Epithelial cell of prostate (primary cell): Measurements from ENCODE around the gene SEMA3E.

Experiments used
- DNase-seq: peaks from one replicate; pipeline ENCODE4 v3.0.0-alpha.2; 2011; ENCODE audit warnings: low read depth, low spot score
- H3K27ac ChIP-seq: fragments of 450-650 bp; 2 replicates; pipeline ENCODE4 v1.5.1; 2017; ENCODE audit warnings: mild to moderate bottlenecking

SEMA3E gene

GRCh38 chr7:83643739-83644138 is 5.2 kb downstream of the SEMA3E start:
- H3K27ac ChIP-seq, result no peak overlapping the region
- DNase-seq, result peak; percentile 52

GRCh38 chr7:83643012-83643411 is 5.9 kb downstream of the SEMA3E start:
- no peak for DNase-seq

GRCh38 chr7:83640731-83641537 is 8.0 kb downstream of the SEMA3E start:
- DNase-seq, result no peak
- H3K27ac ChIP-seq, result no peak overlapping the region

More at GRCh38 chr7:83643012-83643411, 5.9 kb downstream of the SEMA3E start:
- H3K27ac ChIP-seq, result no peak overlapping the region

GRCh38 chr7:83640240-83640639 is 8.7 kb downstream of the SEMA3E start:
- DNase-seq, result no peak
- H3K27ac ChIP-seq, result no peak overlapping the region

GRCh38 chr7:83633516-83633915 is 15.4 kb downstream of the SEMA3E start:
- DNase-seq, result no peak
- no peak overlapping the region for H3K27ac ChIP-seq

GRCh38 chr7:83629117-83629880 is 19.6 kb downstream of the SEMA3E start:
- H3K27ac ChIP-seq, result no peak overlapping the region
- DNase-seq, result no peak

- no peak for DNase-seq
- no peak overlapping the region for H3K27ac ChIP-seq
Measured at GRCh38 chr7:83617858-83618257, 31.1 kb downstream of the SEMA3E start.

GRCh38 chr7:83614112-83614511 is 34.8 kb downstream of the SEMA3E start:
- no peak overlapping the region for H3K27ac ChIP-seq
- DNase-seq, result no peak

- H3K27ac ChIP-seq, result no peak overlapping the region
- DNase-seq, result no peak
Measured at GRCh38 chr7:83613232-83613631, 35.7 kb downstream of the SEMA3E start.

GRCh38 chr7:83611776-83612175 is 37.2 kb downstream of the SEMA3E start:
- DNase-seq, result no peak
- H3K27ac ChIP-seq, result no peak overlapping the region

GRCh38 chr7:83610649-83611304 is 38.2 kb downstream of the SEMA3E start:
- no peak for DNase-seq
- H3K27ac ChIP-seq, result no peak overlapping the region

- DNase-seq, result no peak
- no peak overlapping the region for H3K27ac ChIP-seq
Measured at GRCh38 chr7:83608716-83609115, 40.2 kb downstream of the SEMA3E start.

- no peak overlapping the region for H3K27ac ChIP-seq
- no peak for DNase-seq
Measured at GRCh38 chr7:83603649-83604048, 45.3 kb downstream of the SEMA3E start.

GRCh38 chr7:83599131-83599530 is 49.8 kb downstream of the SEMA3E start:
- no peak overlapping the region for H3K27ac ChIP-seq
- DNase-seq, result no peak

- DNase-seq, result no peak
Measured at GRCh38 chr7:83593921-83594475, 54.9 kb downstream of the SEMA3E start.

GRCh38 chr7:83588602-83589240 is 60.2 kb downstream of the SEMA3E start:
- H3K27ac ChIP-seq, result no peak overlapping the region
- no peak for DNase-seq

More at GRCh38 chr7:83593921-83594475, 54.9 kb downstream of the SEMA3E start:
- H3K27ac ChIP-seq, result no peak overlapping the region

- DNase-seq, result no peak
- no peak overlapping the region for H3K27ac ChIP-seq
Measured at GRCh38 chr7:83586281-83586680, 62.7 kb downstream of the SEMA3E start.

GRCh38 chr7:83581667-83582435 is 67.1 kb downstream of the SEMA3E start:
- no peak for DNase-seq
- H3K27ac ChIP-seq, result no peak overlapping the region

- H3K27ac ChIP-seq, result no peak overlapping the region
- no peak for DNase-seq
Measured at GRCh38 chr7:83579740-83580139, 69.2 kb downstream of the SEMA3E start.
